NCI-H1694 (cell line): Measurements from ENCODE around the gene KRT17.
"Not testable (repeated sequence)": the region's sequence is repeated elsewhere in the genome, so short reads cannot be mapped to it uniquely, and the experiment has no call there.

Experiments
- DNase-seq: peaks from one replicate; lab custom pipeline; 2025; lab: John Stamatoyannopoulos, UW

The KRT17 gene

GRCh38 chr17:41653892-41654677, 29.7 kb upstream of the KRT17 start:
- DNase-seq = no peak

GRCh38 chr17:41653421-41653820, 29.0 kb upstream of the KRT17 start:
- no peak for DNase-seq

GRCh38 chr17:41652461-41652970, 28.1 kb upstream of the KRT17 start:
- no peak for DNase-seq

GRCh38 chr17:41651625-41652460, 27.5 kb upstream of the KRT17 start:
- DNase-seq = peak; percentile 83

- DNase-seq = no peak
Observed at GRCh38 chr17:41650794-41651624, 26.6 kb upstream of the KRT17 start.

GRCh38 chr17:41649923-41650519, 25.6 kb upstream of the KRT17 start:
- no peak for DNase-seq

GRCh38 chr17:41648411-41649195, 24.2 kb upstream of the KRT17 start:
- peak; percentile 87 for DNase-seq

- DNase-seq = peak; percentile 83
Observed at GRCh38 chr17:41647940-41648410, 23.6 kb upstream of the KRT17 start.

- DNase-seq = no peak
Observed at GRCh38 chr17:41647038-41647813, 22.9 kb upstream of the KRT17 start.

GRCh38 chr17:41642252-41643156, 18.1 kb upstream of the KRT17 start:
- no peak for DNase-seq

GRCh38 chr17:41640596-41640995, 16.2 kb upstream of the KRT17 start:
- DNase-seq = not testable (repeated sequence)

- DNase-seq = no peak
Observed at GRCh38 chr17:41639492-41640473, 15.4 kb upstream of the KRT17 start.

GRCh38 chr17:41638941-41639340, 14.6 kb upstream of the KRT17 start:
- no peak for DNase-seq

- no peak for DNase-seq
Observed at GRCh38 chr17:41638194-41638593, 13.8 kb upstream of the KRT17 start.

- no peak for DNase-seq
Observed at GRCh38 chr17:41636652-41637051, 12.3 kb upstream of the KRT17 start.

- peak; percentile 82 for DNase-seq
Observed at GRCh38 chr17:41635121-41636097, 11.0 kb upstream of the KRT17 start.
